Lower lobe of right lung (tissue), 2 donors: Measurements from ENCODE around the gene NAP1L3. TPM values are rescaled to one million over a fixed set of nuclear protein-coding genes. Genes with fewer than 3 reads are reported as not detected.

Experiments
- ATAC-seq, 2 donors: fragments of 200-7000 bp; cut with Tn5 transposase; one replicate each; pipeline ENCODE4 v1.9.1; 2020 to 2022; ENCODE audit warnings: mild to moderate bottlenecking in 2 of 2, moderate library complexity in 2 of 2
- DNase-seq: peaks from one replicate; pipeline ENCODE4 v3.0.0-alpha.2; 2020
- H3K27ac ChIP-seq: fragments of 200-600 bp; one replicate; pipeline ENCODE4 v1.8.0; 2022
- H3K27me3 ChIP-seq: fragments of 200-600 bp; one replicate; pipeline ENCODE4 v1.8.0; 2022; ENCODE audit warnings: low read depth
- H3K36me3 ChIP-seq: fragments of 200-600 bp; one replicate; pipeline ENCODE4 v1.8.0; 2022; ENCODE audit warnings: mild to moderate bottlenecking
- H3K4me1 ChIP-seq: fragments of 200-600 bp; one replicate; pipeline ENCODE4 v1.8.0; 2022
- H3K4me3 ChIP-seq: fragments of 200-600 bp; one replicate; pipeline ENCODE4 v1.8.0; 2022; ENCODE audit warnings: mild to moderate bottlenecking
- H3K9me3 ChIP-seq: fragments of 200-600 bp; one replicate; pipeline ENCODE4 v1.8.0; 2022
- CTCF ChIP-seq: fragments of 200-600 bp; IDR thresholded peaks from one replicate; pipeline ENCODE4 v1.8.0; 2022; ENCODE audit warnings: antibody characterized with exemption, mild to moderate bottlenecking
- intact Hi-C: fragments of 100-400 bp; cut with DNase I; formaldehyde crosslinking; loops from one replicate; pipeline ENCODE4 v1.11.0; 2022
- total RNA-seq: library from RNA; stranded (reverse); fragmentation: NEBNext Ultra II Directional; extraction: Animal tissue kit (Norgen Biotek cat#: 25700); gene quantifications from one replicate; pipeline ENCODE4 v1.2.1, GENCODE V29; 2021
- donor health status: DM: no; HTN: yes; CAD: no; lungs with severe emphysema.

Gene NAP1L3
- total RNA-seq, 1 donor from 2014 or later: 0.95 TPM

GRCh38 chrX:93660575-93660974 is 12.8 kb downstream of the NAP1L3 start:
- Histone ChIP-seq H3K27ac (no peak overlapping the region), H3K4me1 (no peaks in the 10 kb centered on the region), H3K9me3 (no peaks in the 10 kb centered on the region), H3K36me3 (no peaks in the 10 kb centered on the region), H3K4me3 (no peak overlapping the region), H3K27me3 (no peaks in the 10 kb centered on the region)
- TF ChIP-seq CTCF: no peak
- no peak for DNase-seq
- ATAC-seq: no peak
- intact Hi-C loops: no loop called here

- TF ChIP-seq CTCF: no peak
- no peaks in the 10 kb centered on the region for H3K36me3 ChIP-seq
- H3K27me3 ChIP-seq: no peaks in the 10 kb centered on the region
- no peak for ATAC-seq
- H3K9me3 ChIP-seq: no peaks in the 10 kb centered on the region
- no peak overlapping the region for H3K27ac ChIP-seq
- intact Hi-C loops: no loop called here
- DNase-seq: no peak
- no peaks in the 10 kb centered on the region for H3K4me1 ChIP-seq
- H3K4me3 ChIP-seq: no peak overlapping the region
Observed at GRCh38 chrX:93649381-93649780, 24.0 kb downstream of the NAP1L3 start.

- ATAC-seq: no peak
- Histone ChIP-seq H3K4me3 (no peak overlapping the region), H3K27me3 (no peaks in the 10 kb centered on the region), H3K36me3 (no peaks in the 10 kb centered on the region), H3K4me1 (no peaks in the 10 kb centered on the region), H3K27ac (no peak overlapping the region), H3K9me3 (no peaks in the 10 kb centered on the region)
- no peak for TF ChIP-seq CTCF
- intact Hi-C loops: no loop called here
- no peak for DNase-seq
Observed at GRCh38 chrX:93637591-93637990, 35.8 kb downstream of the NAP1L3 start.

Other genes starting within 250 kb of the NAP1L3 start
- not detected for gene FAM133A, start 628 bp upstream of the NAP1L3 start, total RNA-seq